Activated CD8-positive, alpha-beta memory T cell treated with anti-CD3 and anti-CD28 coated beads for 24 hours (primary cell): ENCODE results near the gene HTR3B.
"Not testable (repeated sequence)": the region's sequence is repeated elsewhere in the genome, so short reads cannot be mapped to it uniquely, and the experiment has no call there.

ENCODE experiments used
- DNase-seq: peaks from one replicate; pipeline ENCODE4 v3.0.0-alpha.2; 2020

The HTR3B gene

GRCh38 chr11:113904379-113905101 is at the start of gene HTR3B:
HTR3B (plus strand) TSS chr11:113904796; CDS start chr11:113904934, 138 bp downstream.
- DNase-seq = no peak

DNA sequence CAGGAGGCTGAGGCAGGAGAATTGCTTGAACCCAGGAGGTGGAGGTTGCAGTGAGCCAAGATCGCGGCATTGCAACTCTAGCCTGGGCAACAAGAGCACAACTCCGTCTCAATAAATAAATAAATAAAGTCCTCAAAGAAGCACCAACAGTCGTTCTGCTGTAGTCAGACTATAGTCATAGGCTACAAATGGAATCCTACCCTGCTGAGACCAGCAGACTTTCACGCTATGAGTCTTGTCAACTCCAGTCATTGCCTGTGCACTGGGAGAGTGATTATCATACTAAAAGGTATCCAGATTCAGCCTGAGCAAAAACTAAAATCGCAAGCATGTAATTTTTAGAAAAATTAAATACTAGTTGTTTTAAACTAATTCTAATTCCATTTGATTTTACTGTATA is 48.8 kb upstream of the HTR3B start:
- no peak for DNase-seq

GRCh38 chr11:113856966-113857759 is 47.4 kb upstream of the HTR3B start:
- DNase-seq = no peak

DNA sequence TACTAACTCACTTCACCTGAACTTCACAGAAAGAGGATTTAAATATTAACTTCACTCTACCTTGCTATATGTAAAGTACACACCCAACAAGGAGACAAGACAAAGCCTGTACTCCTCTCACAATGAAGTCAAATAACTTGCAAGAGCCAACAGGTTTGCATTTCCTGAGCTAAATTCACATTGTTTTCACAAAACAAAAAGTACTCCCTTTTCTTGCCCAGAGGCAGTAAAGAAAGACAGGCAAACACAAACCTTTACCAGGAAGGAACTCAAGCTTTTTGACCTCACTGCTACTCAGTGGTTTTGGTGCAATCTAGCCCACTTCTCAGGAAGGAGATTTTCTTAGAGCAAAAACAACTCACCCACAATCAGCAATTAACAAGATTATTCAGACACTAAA is 44.9 kb upstream of the HTR3B start:
- DNase-seq = no peak

GRCh38 chr11:113862435-113862834 is 42.2 kb upstream of the HTR3B start:
- no peak for DNase-seq

DNA sequence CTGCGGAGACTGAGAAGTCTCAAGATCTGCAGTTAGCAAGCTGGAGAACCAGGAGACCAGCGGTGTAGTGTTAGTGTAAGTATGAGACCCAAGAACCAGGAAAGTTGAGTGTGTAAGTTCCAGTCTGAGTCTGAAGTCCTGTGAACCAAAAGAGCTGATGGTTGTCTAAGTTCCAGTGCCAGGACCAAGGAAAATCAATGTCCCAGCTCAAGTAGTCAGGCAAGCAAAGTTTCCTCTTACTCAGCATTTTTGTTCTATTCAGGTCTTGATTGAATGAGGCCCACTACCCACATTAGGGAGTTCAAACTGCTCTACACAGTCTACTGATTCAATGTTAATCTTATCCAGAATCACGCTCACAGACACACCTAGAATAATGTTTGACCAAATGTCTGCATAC is 40.2 kb upstream of the HTR3B start:
- DNase-seq = no peak

DNA sequence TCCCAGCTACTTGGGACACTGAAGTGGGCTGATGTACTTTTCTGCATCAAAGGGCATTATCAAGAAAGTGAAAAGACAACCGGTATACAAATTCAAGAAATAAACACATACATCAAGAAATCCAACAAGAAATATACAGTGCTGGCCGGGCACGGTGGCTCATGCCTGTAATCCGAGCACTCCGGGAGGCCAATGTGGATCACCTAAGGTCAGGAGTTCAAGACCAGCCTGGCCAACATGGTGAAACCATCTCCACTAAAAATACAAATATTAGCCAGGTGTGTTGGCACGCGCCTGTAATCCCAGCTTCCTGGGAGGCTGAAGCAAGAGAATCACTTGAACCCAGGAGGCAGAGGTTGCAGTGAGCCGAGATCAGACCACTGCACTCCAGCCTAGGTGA is 38.7 kb upstream of the HTR3B start:
- DNase-seq = no peak

GRCh38 chr11:113867843-113868503 is 36.6 kb upstream of the HTR3B start:
- no peak for DNase-seq

GRCh38 chr11:113871336-113871735 is 33.3 kb upstream of the HTR3B start:
- DNase-seq = no peak

DNA sequence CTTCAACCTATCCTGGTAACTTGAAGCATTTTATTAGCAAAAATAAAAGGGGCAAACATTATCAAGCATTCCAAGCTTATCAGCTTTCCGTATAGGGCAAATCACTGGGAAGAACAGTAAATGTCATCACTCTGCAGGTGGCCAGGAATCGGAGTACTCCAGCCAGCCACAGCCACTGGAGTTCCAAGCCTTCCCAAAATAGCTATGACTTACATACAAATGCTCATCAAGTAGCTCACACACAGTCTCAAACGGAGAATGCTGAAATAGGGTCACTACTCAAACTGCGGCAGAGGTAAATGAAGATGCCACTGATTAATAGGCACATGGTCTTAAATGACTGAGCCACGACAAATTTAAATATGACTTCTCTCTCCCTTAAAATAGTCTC is 31.4 kb upstream of the HTR3B start:
- no peak for DNase-seq

DNA sequence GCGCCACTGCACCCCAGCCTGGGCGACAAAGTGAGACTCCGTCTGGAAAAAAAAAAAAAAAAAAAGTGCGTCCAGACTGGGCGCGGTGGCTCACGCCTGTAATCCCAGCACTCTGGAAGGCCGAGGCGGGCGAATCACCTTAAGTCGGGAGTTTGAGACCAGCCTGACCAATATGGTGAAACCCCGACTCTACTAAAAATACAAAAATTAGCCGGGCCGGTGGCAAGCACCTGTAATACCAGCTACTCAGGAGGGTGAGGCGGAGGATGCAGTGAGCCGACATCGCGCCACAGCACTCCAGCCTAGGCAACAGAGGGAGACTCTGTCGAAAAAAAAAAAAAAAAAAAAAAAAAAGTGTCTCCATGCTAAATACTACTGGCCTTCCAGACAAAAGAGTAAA is 30.5 kb upstream of the HTR3B start:
- DNase-seq = no peak

DNA sequence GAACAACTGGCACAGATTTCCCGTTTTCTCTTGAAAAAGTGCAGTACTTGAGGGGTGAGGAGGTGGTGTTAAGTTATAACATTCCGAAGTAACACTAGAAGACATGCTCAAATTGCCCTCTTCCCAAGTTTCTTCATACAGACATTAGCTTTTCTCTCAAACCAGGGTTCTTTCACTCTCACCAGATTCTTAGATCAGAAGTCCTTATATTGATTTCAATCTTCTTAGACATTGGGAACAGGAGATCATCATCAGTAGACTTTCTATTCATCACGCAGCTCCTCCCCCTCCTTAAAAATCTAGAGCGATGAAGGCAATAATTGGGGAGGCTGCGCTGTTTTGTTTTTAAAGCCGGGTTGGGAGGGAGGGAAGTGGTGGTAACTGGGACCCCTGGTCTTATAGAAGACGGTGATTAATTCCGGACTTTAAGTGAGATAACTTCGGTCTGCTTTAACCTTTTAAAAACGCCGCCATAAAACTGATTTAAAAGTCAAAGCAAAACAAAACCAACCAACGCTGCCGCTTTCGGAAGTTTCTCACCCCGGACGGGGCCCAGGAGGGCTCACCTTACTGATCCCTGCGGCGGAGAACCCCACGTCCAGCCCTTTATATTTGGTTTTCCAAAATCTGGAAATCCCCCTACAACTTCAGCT is 29.9 kb upstream of the HTR3B start:
- DNase-seq = no peak

DNA sequence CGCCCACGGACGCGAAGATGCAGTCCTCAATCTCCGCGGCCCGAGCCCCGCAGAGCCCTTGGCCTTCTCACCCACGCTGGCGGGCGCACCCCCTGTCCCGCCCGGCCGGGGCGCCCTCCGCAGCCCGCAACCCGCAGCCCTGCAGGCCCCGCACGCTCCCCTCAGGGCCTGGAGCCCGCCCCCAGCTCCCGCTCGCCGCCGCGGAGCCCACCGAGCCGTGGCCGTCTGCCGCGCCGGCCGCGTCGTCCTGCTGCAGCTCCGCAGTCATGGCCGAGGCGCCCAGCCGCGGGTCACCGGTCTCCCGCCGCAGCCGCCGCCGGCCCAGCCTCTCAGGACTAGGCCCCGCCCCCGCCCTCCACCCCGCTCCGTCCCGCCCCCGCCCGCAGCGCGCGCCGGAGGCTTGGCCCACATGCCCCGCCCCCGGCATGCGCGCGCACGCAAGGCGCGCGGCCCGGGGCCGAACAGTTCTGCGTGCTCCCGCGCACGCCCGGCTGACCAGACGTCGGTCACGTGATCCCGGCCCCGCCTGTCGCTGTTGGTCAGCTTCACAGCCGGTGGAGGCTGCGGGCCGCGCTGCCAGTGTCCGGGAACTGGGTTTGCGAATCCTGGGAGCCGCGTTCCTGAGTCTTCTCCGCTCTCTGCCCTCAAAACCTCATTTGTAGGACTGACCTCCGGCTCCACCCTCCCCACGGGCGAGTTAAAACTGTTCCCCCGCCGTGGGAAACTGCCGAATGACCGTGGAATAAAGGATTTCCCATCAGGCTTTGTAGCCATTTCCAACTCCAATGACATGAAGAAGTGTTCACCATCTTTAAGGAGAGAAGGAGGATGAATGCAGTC is 29.1 kb upstream of the HTR3B start, which contains the start of gene USP28:
Gene USP28 (minus strand): TSS at position 339 of the 840 bp plus-strand sequence. CDS start 71 bp downstream, at position 268.
- peak; percentile 92 for DNase-seq

DNA sequence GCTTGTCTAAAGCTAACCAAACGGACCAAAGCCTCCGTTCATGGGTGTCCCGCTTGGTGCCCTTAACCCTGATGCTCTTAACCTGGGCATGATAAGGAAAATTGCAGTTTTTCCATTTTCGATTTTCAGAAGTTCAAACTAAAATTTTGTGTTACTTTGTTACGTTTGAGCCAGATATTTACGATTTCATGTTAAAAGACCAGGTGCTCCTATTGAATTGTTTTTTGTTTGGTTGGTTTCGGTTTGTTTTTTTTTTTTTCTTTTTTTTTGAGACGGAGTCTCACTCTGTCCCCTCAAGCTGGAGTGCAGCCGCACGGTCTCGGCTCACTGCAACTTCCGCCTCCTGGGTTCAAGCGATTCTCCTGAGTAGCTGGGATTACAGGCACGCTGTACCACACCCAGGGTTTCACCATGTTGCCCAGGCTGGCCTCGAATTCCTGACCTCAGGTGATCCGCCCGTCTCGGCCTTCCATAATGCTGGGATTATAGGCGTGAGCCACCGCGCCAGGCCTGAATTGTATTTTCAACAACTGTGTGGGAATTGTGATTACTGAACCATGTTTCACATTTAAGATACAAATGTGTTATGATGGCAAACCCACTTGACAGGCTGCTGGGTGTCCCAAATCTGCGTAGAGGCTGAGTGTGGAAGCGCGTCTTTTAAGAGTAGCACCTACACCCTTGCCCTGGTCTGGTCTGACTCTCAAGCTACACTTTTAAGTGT is 28.4 kb upstream of the HTR3B start:
- DNase-seq = no peak

DNA sequence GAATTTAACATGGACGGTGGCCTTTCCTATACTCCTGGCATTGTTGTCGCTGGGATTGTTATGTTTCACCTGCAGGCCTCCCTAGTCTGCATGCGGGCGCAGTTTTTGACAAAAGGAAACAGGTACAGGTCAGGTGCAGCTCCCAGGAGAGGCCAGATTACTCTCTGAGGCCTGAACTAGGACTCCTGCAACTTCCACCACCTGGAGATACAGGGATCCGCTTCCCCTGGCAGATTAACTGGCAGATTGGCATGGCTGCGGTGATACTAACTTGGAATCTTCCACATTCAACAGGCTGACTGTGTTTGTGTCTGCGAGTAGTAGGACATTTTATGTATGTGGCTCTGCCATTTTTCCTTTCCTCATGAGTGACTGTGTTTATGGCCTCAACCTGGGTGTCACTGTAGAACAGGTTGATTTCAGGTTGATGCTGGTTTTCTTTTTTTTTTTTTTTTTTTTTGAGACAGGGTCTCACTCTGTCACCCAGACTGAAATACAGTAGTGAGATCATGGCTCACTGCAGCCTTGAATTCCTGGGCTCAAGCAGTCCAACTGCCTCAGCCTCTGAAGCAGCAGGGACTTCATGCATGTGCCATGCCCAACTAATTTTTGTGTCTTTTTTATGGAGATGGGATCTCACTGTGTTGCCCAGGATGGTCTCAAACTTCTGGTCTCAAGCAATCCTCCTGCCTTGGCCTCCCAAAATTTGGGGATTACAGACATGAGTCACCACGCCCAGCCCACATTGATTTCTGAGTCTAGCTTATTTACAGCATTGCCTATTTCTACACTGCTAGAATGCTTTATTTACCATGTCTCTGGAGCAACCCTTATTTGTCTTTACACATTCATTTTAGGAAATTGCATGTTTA is 27.6 kb upstream of the HTR3B start:
- DNase-seq = no peak

DNA sequence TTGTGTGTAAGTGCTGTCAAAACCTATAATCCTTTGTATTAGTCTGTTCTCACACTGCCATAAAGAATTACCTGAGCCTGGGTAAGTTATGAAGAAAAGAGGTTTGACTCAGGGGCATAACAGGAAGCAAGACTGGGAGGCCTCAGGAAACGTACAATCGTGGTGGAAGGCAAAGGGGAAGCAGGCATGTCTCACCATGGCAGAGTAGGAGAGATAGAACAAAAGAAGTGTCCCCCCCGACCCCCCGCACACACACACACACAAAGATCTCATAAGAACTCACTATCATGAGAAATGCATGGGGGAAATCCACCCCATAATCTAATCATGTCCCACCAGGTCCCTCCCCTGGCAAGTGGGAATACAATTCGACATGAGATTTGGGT is 26.9 kb upstream of the HTR3B start:
- DNase-seq = no peak

- not testable (repeated sequence) for DNase-seq
Observed at GRCh38 chr11:113879446-113879845, 25.1 kb upstream of the HTR3B start.

DNA sequence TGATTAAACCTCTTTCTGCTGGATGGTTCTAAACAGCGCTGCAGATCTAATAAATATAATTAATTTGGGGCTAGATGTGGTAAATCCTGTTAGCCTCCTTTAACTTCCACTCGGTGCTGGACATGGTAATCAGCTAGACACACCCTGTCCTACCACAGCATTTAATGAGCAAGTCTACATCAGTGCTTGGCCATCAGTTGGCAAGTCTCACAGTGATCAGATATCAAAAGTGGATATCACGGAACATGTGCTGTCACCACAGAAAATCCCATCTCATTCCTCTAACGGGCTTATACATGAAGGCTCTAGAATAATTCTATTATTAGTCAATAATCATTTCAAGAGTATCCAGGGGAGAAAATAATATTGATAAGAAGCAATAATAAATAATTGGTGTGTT is 23.6 kb upstream of the HTR3B start:
- DNase-seq = no peak

GRCh38 chr11:113881856-113882255 is 22.7 kb upstream of the HTR3B start:
- no peak for DNase-seq

DNA sequence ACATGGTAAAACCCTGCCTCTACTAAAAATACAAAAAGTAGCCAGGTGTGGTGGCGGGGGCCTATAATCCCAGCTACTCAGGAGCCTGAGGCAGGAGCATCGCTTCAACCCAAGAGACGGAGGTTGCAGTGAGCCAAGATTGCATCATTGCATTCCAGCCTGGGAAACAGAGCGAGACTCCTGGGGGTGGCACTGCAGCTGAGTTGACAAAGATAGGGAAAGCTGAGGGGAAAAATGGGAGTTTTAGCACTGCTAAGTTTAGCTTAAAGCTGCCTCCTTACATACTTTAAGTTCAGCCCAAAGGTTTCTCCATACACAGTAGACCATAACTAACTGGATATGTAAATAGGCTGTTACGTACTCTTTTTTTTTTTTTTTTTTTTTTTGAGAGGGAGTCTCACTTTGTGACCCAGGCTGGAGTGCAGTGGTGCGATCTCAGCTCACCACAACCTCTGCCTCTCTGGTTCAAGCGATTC is 20.2 kb upstream of the HTR3B start:
- no peak for DNase-seq
